NCI-H2227 (cell line): ENCODE measurements around the gene TRIAP1.
A peak's percentile ranks its signal among the peaks of the same experiment; 100 is the strongest.

ENCODE experiments used
- DNase-seq: peaks from one replicate; lab custom pipeline; 2025; ENCODE audit not compliant: unreplicated experiment; lab: John Stamatoyannopoulos, UW

The TRIAP1 gene

DNA sequence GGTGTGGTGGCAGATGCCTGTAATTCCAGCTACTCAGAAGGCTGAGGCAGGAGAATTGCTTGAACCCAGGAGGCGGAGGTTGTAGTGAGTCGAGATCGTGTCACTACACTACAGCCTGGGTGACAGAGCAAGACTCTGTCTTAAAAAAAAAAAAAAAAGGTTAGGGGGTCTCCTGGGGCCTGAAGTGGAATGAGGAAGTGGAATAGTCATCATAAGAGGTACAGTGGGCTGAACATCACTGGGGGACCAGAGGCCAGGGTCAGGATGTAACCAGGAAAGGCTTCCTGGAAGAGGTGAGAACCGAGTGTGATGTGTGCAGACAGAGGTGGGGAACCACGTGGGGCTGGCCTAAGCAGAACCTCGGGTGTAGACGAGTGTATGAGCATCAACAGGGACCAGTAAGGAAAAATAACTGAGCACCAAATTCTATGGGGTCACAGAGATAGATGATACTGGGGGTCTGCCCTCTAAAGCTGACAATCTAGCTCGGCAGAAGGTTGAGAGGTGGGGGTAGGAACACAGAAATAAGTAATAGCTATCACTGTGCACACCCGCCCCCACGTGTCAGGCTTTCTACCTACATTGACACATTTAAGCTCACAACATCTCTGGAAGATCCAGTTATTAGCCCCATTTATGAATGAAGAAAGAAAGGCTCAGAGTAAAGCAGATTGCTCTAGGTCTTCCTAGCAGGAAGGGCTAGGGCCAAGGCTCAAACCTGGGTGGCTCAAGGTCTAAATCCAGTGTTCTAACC is 13.2 kb downstream of the TRIAP1 start:
- DNase-seq: no peak

DNA sequence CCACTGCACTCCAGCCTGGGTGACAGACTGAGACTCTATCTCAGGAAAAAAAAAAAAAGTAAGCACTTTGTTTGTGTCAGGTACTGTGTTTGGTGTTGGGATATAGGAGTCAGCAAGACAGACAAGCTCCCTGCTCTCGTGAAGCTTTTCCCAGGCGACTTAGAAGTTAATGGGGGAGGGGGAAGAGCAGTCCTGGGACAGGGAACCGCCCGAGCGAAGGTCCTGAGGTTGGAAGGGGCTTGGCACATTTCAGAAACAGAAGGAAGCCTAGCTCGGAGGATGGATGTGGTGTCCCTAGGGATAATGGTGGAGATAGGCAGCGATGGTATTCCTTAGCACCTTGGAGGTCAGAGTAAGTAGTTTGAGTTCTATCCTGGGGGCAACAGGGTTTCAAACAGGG is 16.8 kb downstream of the TRIAP1 start:
- no peak for DNase-seq

DNA sequence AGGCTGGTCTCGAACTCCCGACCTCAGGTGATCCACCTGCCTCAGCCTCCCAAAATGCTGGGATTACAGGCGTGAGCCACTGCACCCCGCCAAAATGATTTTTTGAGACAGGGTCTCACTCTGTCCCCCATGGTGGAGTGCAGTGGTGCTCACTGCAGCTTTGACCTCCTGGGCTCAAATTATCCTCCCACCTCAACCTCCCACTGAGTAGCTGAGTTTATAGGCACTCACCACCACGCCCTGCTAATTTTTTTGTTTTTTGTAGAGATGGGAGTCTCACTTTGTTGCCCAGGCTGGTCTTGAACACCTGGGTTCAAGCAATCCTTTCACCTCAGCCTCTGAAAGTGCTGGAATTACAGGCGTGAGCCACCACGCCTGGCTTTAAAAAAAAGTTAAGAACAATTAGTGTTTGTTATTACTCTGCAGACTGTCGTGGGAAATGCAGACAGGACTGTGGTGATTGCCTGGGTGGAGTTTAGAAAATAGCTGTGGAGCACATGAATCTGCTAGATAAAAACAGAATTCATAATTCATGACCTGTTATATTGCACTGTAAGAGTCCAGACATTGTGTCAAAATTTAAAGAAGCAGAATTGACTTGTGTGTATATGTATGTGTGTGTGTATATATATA is 17.5 kb downstream of the TRIAP1 start:
- no peak for DNase-seq

- DNase-seq: no peak
Observed at GRCh38 chr12:120425797-120426196, 20.4 kb downstream of the TRIAP1 start.

GRCh38 chr12:120422892-120423456 is 23.2 kb downstream of the TRIAP1 start:
- DNase-seq: no peak

- no peak for DNase-seq
Observed at GRCh38 chr12:120421701-120422100, 24.5 kb downstream of the TRIAP1 start.

DNA sequence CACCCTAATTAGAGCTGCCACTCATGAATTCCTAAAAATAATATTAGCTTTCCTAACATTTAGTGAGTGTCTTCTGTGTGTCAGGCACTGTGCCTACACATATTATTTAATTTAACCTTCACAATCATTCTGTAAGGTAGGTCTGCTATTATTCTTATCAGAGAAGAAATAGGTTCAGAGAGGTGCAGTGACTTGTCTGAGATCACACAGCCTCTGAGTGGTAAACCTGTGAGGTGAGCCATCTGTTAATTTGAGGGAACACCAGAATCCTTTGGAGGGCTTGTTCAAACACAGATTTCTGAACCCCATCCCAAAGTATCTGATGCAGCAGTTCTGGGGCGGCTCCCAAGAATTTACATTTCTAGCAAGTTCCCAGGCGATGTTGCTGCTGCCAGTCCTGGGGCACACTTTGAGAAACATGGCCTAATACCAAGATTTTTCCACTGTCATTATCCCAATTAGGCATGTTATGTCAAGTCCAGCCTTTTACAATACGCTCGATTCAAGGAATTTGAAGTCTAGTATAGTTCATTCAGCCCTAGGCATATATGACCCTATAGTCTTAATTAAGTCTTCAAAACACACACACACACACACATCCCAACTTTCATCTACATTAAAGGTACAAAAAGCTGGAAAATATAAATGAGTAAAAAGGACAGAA is 28.1 kb downstream of the TRIAP1 start:
- DNase-seq: no peak

GRCh38 chr12:120416490-120417216 is 29.5 kb downstream of the TRIAP1 start:
- DNase-seq: no peak

GRCh38 chr12:120413901-120414695 is 32.1 kb downstream of the TRIAP1 start:
- peak; percentile 77 for DNase-seq

GRCh38 chr12:120412421-120412820 is 33.8 kb downstream of the TRIAP1 start:
- no peak for DNase-seq

DNA sequence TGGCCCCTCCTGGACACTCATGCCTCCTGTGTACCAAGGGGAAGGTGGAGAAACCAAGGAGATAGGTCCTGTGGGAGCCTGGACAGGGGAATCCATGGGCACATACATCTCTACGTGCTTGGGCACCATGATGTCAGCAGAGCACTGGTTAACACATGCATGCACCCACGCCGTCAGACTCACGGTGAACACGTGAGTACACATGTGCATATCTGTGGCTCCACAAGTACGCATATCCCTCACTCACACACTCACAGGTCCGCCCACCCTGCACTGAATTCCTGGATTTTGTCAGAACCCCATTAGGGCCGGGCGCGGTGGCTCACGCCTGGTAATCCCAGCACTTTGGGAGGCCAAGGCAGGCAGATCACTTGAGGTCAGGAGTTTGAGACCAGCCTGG is 37.4 kb downstream of the TRIAP1 start:
- no peak for DNase-seq

- no peak for DNase-seq
Observed at GRCh38 chr12:120406553-120406952, 39.6 kb downstream of the TRIAP1 start.

- DNase-seq: peak; percentile 34
Observed at GRCh38 chr12:120406069-120406468, 40.1 kb downstream of the TRIAP1 start.

DNA sequence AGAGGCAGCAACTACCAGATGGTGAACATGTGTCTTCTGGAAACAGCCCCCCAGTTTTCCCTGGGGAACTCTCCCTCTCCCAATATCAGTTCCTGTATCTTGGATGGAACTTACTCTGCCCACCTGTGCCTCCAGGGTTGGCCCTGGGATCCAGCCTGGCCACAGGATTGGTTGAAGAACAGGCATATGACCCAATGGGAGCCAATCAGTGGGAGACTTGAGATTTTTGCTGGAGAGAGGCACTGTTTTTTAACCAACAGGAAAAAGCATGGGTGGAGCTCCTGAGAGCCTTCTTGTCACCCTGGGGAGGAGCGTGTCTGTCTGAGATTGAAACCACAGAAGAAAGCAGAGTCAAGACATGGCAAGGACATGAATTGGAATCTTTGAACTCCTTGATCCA is 41.9 kb downstream of the TRIAP1 start:
- DNase-seq: no peak

GRCh38 chr12:120403869-120404268 is 42.3 kb downstream of the TRIAP1 start:
- DNase-seq: no peak

DNA sequence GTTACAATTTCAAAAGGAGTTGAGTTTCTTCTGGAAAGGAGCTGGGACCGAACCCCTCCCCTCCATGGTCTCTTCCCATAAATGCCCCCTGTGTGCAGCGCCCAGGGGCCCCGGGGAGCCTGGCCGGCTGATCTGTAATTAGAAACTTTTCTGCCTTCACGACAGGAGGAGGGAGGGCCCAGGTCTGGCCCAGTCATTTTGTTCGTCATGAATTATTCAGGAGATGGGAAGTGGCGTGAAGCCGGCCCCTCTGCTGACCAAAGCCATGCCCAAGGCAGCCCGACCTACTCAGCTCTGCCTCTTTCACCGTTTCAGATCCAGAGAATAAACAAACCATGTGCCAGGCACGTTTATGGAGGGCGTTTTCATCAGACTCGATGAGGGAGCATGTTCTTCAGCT is 44.0 kb downstream of the TRIAP1 start:
- DNase-seq: peak; percentile 8

- DNase-seq: no peak
Observed at GRCh38 chr12:120399531-120399930, 46.7 kb downstream of the TRIAP1 start.

GRCh38 chr12:120397824-120398540 is 48.2 kb downstream of the TRIAP1 start:
- no peak for DNase-seq

- peak; percentile 64 for DNase-seq
Observed at GRCh38 chr12:120394483-120395367, 51.5 kb downstream of the TRIAP1 start.
